RWPE1 (cell line): ENCODE results near the gene GNL1.
"Not testable (repeated sequence)": the region's sequence is repeated elsewhere in the genome, so short reads cannot be mapped to it uniquely, and the experiment has no call there.

Experiments
- CTCF ChIA-PET: fragments of 350-600 bp; sonication (Branson Sonifier 250); formaldehyde crosslinking; extraction: SDS; loops from one replicate; lab custom pipeline; 2021; lab: Yijun Ruan, JAX
- POLR2A ChIA-PET: fragments of 400-600 bp; formaldehyde crosslinking; extraction: SDS; loops from one replicate; lab custom pipeline; 2020; ENCODE audit warnings: antibody characterized with exemption; ENCODE audit not compliant: low non-redundant PET; lab: Yijun Ruan, JAX
- DNase-seq: peaks from one replicate; pipeline ENCODE4 v3.0.0; 2012; ENCODE audit warnings: low spot score
- H3K27ac ChIP-seq: fragments of 450-650 bp; 2 replicates; pipeline ENCODE4 v1.5.1; 2017
- TF ChIP-seq, protein P1 (sequence below): fragments of 450-650 bp; conservative IDR thresholded peaks from 2 replicates; pipeline ENCODE4 v1.5.1; 2017; ENCODE audit warnings: low read depth, mild to moderate bottlenecking

Gene GNL1

DNA sequence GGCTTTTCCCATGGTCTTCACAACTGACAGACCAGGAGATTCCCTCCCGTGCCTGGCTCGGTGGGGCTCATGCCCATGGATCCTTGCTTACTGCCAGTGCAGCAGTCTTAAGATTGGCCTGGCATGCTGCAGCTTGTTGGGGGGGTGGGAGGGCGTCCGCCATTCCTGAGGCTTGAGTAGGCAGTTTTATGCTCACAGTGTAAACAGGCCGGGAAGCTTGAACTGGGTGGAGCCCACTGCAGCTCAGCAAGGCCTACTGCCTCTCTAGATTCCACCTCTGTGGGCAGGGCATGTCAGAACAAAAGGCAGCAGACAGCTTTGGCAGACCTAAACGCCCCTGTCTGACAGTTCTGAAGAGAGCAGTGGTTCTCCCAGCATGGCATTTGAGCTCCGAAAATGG lies 35.2 kb downstream of the GNL1 start:
- ChIA-PET CTCF (interaction anchor here (1.1 kb wide), 1 partner anchor 21 kb away, joined by 3 read pairs; no protein-coding TSS in a partner anchor), POLR2A (interaction anchor here (1.1 kb wide), 1 partner anchor 16 kb away, joined by 4 read pairs; no protein-coding TSS in a partner anchor)
- DNase-seq, result peak; percentile 84
- H3K27ac ChIP-seq, result peak overlapping the region; percentile 97

DNA sequence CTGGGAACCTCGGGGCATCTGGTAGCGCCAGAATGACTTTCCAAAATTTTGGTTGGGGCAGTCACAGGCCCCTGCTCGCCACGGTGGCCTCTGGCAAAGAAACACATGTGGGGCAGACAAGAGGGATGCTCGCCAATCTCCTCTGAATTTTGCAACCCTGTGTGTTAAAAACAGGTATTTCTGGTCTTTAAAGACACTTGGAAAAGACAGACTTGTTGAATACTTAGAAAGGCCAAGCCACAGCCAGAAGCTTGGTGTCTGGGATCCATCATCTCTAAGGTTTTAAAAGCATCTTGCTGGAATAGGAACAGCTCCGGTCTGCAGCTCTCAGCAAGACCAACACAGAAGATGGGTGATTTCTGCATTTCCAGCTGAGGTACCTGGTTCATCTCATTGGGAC lies 35.8 kb downstream of the GNL1 start:
- no peak for DNase-seq
- CTCF ChIA-PET, result no interaction called here
- peak overlapping the region; percentile 97 for H3K27ac ChIP-seq

GRCh38 chr6:30518505-30519145 lies 37.7 kb downstream of the GNL1 start:
- CTCF ChIA-PET, result interaction anchor here (1.4 kb wide), 1 partner anchor 26 kb away, joined by 7 read pairs; no protein-coding TSS in a partner anchor
- POLR2A ChIA-PET, DNase-seq: not testable (repeated sequence)
- peak overlapping the region; percentile 97 for H3K27ac ChIP-seq

More for the DNA sequence above, 35.8 kb downstream of the GNL1 start:
- POLR2A ChIA-PET, result no interaction called here
- TF ChIP-seq, protein P1, sequence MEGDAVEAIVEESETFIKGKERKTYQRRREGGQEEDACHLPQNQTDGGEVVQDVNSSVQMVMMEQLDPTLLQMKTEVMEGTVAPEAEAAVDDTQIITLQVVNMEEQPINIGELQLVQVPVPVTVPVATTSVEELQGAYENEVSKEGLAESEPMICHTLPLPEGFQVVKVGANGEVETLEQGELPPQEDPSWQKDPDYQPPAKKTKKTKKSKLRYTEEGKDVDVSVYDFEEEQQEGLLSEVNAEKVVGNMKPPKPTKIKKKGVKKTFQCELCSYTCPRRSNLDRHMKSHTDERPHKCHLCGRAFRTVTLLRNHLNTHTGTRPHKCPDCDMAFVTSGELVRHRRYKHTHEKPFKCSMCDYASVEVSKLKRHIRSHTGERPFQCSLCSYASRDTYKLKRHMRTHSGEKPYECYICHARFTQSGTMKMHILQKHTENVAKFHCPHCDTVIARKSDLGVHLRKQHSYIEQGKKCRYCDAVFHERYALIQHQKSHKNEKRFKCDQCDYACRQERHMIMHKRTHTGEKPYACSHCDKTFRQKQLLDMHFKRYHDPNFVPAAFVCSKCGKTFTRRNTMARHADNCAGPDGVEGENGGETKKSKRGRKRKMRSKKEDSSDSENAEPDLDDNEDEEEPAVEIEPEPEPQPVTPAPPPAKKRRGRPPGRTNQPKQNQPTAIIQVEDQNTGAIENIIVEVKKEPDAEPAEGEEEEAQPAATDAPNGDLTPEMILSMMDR, result no peak

GRCh38 chr6:30517767-30518504 lies 38.4 kb downstream of the GNL1 start:
- POLR2A ChIA-PET, DNase-seq: not testable (repeated sequence)
- H3K27ac ChIP-seq, result peak overlapping the region; percentile 97
- CTCF ChIA-PET, result interaction anchor here (1.4 kb wide), 1 partner anchor 27 kb away, joined by 7 read pairs; no protein-coding TSS in a partner anchor

DNA sequence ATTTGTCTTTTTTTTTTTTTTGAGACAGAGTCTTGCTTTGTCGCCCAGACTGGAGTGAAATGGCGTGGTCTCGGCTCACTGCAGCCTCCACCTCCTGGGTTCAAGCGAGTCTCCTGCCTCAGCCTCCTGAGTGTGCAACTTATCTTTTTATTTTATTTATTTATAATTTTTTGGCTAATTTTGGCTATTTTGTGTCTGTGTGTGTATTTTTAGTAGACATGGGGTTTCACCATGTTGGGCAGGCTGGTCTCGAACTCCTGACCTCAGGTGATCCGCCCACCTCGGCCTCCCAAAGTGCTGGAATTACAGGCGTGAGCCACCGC lies 39.6 kb downstream of the GNL1 start:
- CTCF ChIA-PET, result interaction anchor here (0.6 kb wide), 1 partner anchor 30 kb away, joined by 4 read pairs; no protein-coding TSS in a partner anchor
- H3K27ac ChIP-seq, result peak overlapping the region; percentile 95
- POLR2A ChIA-PET, result not testable (repeated sequence)

GRCh38 chr6:30515944-30516753 lies 40.1 kb downstream of the GNL1 start:
- TF ChIP-seq, protein P1, result no peak
- H3K27ac ChIP-seq, result peak overlapping the region; percentile 95
- ChIA-PET POLR2A (no interaction called here), CTCF (interaction anchor here (0.6 kb wide), 1 partner anchor 30 kb away, joined by 4 read pairs; no protein-coding TSS in a partner anchor)
- peak; percentile 78 for DNase-seq

More for the DNA sequence above, 39.6 kb downstream of the GNL1 start:
- not testable (repeated sequence) for DNase-seq

- TF ChIP-seq, protein P1, result no peak
- ChIA-PET POLR2A (no interaction called here), CTCF (no interaction called here)
- DNase-seq, result no peak
- H3K27ac ChIP-seq, result peak overlapping the region; percentile 95
These were observed 41.2 kb downstream of the GNL1 start for GRCh38 chr6:30515106-30515505.

GRCh38 chr6:30513451-30513850 lies 42.8 kb downstream of the GNL1 start:
- TF ChIP-seq, protein P1, result no peak
- POLR2A ChIA-PET, result no interaction called here
- CTCF ChIA-PET, result interaction anchor here (0.6 kb wide), 1 partner anchor 60 kb away, joined by 6 read pairs; no protein-coding TSS in a partner anchor
- no peak for DNase-seq
- H3K27ac ChIP-seq, result no peak overlapping the region
